ENCODE measurements around the gene FARP1. TPM values are rescaled to one million over a fixed set of nuclear protein-coding genes. Genes with fewer than 3 reads are reported as not detected.

FARP1 gene
- total and polyA plus RNA-seq, 2 of the 8 experiments (the other 6 are each of a cell fraction or from before 2014, with no cell fraction given), result 24.7 to 104 TPM

DNA sequence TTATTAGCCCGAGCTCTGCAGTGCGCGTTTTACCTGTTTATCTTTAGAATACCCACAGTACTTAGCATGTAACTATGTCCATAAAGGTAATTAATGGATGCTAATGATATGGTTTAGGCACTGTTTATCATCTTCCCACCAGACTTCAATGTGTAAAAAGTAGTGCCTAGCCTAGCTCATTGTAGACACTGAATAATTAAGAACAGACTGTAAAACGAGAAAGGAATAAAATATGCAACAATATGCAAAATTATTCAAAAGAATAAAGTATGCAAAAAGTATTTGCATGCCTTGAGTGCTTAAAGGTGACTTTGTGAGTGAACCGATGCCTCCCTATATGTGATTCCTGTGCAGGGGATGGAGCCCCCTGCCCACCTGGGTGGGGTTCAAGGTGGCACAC lies 69.9 kb downstream of the FARP1 start:
- Histone ChIP-seq H3K4ac (replicated peaks; ENCODE audit: insufficient read length, low read depth, low read length) (no peak overlapping the region), H3K79me2 (ENCODE audit: control insufficient read depth in 1 of 2, insufficient read depth in 2 of 2, low read length in 2 of 2) (peaks cover 0 to 22% of the 10 kb centered on the region in 2 experiments; a peak in 2 of 4 replicates), H3K79me1 (ENCODE audit: low read depth, low read length) (peaks cover 6% of the 10 kb centered on the region; the same call in 1 of the 2 replicates), H2BK12ac (ENCODE audit: low read depth, low read length) (no peak overlapping the region), H3K9me3 (ENCODE audit: insufficient read depth in 2 of 2, low read depth in 1 of 2, low read length in 1 of 2) (peaks cover 4 to 5% of the 10 kb centered on the region in 2 experiments; a peak in 3 of 4 replicates), H4K5ac (ENCODE audit: insufficient read length, low read depth, low read length) (no peak overlapping the region), H2BK15ac (ENCODE audit: low read length) (no peak overlapping the region), H3K14ac (ENCODE audit: insufficient read length) (no peak overlapping the region), H3K4me3 (ENCODE audit: extremely low read depth in 1 of 4, insufficient read depth in 2 of 4, low read depth in 3 of 4, low read length in 4 of 4) (no peak overlapping the region), H2AK5ac (ENCODE audit: low read depth, low read length) (no peak overlapping the region), H2BK120ac (replicated peaks; ENCODE audit: low read depth, low read length) (no peak overlapping the region), H3K4me1 (replicated peaks in 1 of 4; ENCODE audit: control insufficient read depth in 3 of 4, insufficient read depth in 4 of 4, low read length in 3 of 4) (peaks cover 0 to 10% (median 0%) of the 10 kb centered on the region in 4 experiments; a peak in 2 of 7 replicates), H3K23me2 (ENCODE audit: low read depth, low read length) (peaks cover under 1% of the 10 kb centered on the region; the same call in 1 of the 2 replicates), H3K27ac (ENCODE audit: low read depth, low read length) (no peak overlapping the region), H4K20me1 (replicated peaks in 1 of 2; ENCODE audit: control insufficient read depth in 1 of 2, insufficient read depth in 2 of 2, low read length in 2 of 2) (no peaks in the 10 kb centered on the region), H3K36me3 (ENCODE audit: control insufficient read depth in 2 of 4, insufficient read depth in 4 of 4, low read length in 3 of 4) (peaks cover 0 to 22% (median 7%) of the 10 kb centered on the region in 4 experiments; a peak in 3 of 8 replicates), H3K23ac (ENCODE audit: insufficient read length) (no peak overlapping the region), H4K8ac (ENCODE audit: extremely low read depth, insufficient read depth, low read length) (no peak overlapping the region), H4K91ac (replicated peaks; ENCODE audit: insufficient read length, low read length) (no peak overlapping the region), H2BK5ac (ENCODE audit: low read depth, low read length) (no peak overlapping the region), H3K9ac (replicated peaks in 1 of 4; ENCODE audit: extremely low read depth in 1 of 4, low read depth in 3 of 4, low read length in 3 of 4) (no peak overlapping the region), H2AFZ (ENCODE audit: low read length) (no peak overlapping the region), H2BK20ac (ENCODE audit: low read length) (no peak overlapping the region), H3K18ac (ENCODE audit: extremely low read depth, low read length) (no peak overlapping the region), H3K56ac (replicated peaks; ENCODE audit: insufficient read length, low read depth, low read length) (no peak overlapping the region), H3K4me2 (ENCODE audit: insufficient read depth in 1 of 2, low read depth in 2 of 2, low read length in 2 of 2) (no peak overlapping the region), H3K27me3 (replicated peaks in 1 of 4; ENCODE audit: control insufficient read depth in 3 of 4, extremely low read depth in 1 of 4, insufficient read depth in 3 of 4, low read length in 3 of 4) (no peaks in the 10 kb centered on the region)
- WGBS, 2 experiments (ENCODE audit: extremely low coverage in 1 of 2, insufficient coverage in 1 of 2, insufficient read length in 1 of 2, insufficient replicate concordance in 2 of 2, low coverage in 1 of 2, low lambda C conversion rate in 2 of 2, missing lambda C conversion rate in 1 of 2), result 89% methylated on average over 5 of the region's 5 CpGs; no CpG with 5 or more reads in 1 of the 2 experiments
- CTCF ChIA-PET (ENCODE audit: partially characterized antibody), result interaction anchor here (0.7 kb wide), 1 partner anchor 14 kb away, joined by 4 read pairs; no protein-coding TSS in a partner anchor
- no peak for FAIRE-seq
- POLR2A ChIA-PET (ENCODE audit: partially characterized antibody), result no interaction called here
- DNase-seq (ENCODE audit: low read depth in 1 of 2, low spot score in 2 of 2), result no peak
- TF ChIP-seq SP2 (IDR thresholded peaks at IDR 0.05; ENCODE audit: low read length) (no peak), RFX5 (IDR thresholded peaks at IDR 0.05; ENCODE audit: borderline replicate concordance, low read depth, low read length) (no peak), TAF7 (optimal IDR thresholded peaks at IDR 0.05; ENCODE audit: borderline replicate concordance, low read depth, low read length) (no peak), CHD2 (IDR thresholded peaks at IDR 0.05; ENCODE audit: low read length) (no peak), SP4 (IDR thresholded peaks at IDR 0.05; ENCODE audit: low read length) (no peak), EP300 (IDR thresholded peaks at IDR 0.05; ENCODE audit: borderline replicate concordance in 1 of 2, low read depth in 2 of 2, low read length in 2 of 2) (no peak), USF2 (IDR thresholded peaks at IDR 0.05; ENCODE audit: low read length) (no peak), EGR1 (IDR thresholded peaks at IDR 0.05; ENCODE audit: borderline replicate concordance, low read depth, low read length) (no peak)
- TF ChIP-seq, protein P1, sequence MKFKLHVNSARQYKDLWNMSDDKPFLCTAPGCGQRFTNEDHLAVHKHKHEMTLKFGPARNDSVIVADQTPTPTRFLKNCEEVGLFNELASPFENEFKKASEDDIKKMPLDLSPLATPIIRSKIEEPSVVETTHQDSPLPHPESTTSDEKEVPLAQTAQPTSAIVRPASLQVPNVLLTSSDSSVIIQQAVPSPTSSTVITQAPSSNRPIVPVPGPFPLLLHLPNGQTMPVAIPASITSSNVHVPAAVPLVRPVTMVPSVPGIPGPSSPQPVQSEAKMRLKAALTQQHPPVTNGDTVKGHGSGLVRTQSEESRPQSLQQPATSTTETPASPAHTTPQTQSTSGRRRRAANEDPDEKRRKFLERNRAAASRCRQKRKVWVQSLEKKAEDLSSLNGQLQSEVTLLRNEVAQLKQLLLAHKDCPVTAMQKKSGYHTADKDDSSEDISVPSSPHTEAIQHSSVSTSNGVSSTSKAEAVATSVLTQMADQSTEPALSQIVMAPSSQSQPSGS (IDR thresholded peaks at IDR 0.05; ENCODE audit: low read length), result no peak

Measured in H1 (cell line).